ENCODE results near the gene PRSS50.

The PRSS50 gene

DNA sequence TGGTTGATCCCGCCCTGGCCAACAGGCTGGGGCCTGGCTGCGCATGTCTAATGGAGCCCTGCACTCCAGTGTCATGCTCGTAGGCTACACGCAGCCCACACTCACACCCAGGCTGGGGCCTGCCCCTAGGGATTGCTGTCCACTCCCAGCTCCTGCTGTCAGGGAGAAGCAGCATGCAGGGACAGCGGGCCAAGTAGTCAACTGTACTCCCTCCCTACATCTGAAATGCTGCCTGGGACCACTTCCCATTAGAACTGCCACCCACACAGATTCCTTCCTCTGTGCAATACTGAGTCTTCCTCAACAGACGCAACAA lies 40.3 kb downstream of the PRSS50 start:
- no peak overlapping the region for H3K4me3 ChIP-seq (ENCODE audit: low read length)
- TF ChIP-seq ZNF274 (IDR thresholded peaks at IDR 0.05; ENCODE audit: low read depth, low read length): no peak

DNA sequence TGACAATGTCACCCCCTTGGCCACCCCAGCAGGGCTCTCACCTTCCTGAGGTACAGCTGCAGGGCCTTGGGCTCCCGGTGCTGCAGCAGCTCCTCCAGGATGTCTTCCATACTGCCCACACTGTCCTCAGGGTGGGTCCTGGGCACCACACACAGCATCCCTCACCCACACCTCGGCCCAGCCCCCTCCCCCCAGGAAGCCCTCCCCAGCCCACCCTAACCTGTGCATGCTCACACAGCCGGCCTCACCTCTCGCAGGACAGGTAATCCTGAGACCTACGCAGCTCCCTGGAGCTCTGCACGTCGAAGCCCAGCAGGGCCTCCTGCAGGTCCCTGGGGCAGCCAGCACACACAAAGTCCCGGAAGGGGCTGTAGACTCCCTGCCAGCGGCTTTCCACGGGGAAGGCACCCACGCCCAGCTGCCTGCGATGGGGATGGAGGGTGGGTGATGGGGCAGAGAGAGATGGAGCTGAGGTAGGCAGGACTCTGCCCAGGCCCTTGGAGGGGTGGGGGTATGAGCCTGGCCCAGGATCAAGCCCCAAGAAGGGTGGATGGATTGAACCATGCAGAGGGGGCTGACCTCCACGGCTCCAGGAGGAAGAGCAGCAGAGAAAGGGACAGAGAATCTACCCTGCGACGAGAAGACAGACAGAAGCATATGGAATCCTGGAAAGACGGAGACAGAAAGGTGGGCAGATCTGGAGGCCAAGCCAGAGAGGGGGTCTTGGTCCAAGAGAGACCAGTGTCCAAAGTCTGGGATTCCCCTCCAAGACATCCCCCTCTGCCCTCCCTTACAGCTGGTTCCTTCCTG lies 40.9 kb downstream of the PRSS50 start:
- H3K4me3 ChIP-seq (ENCODE audit: low read length): no peak overlapping the region
- TF ChIP-seq ZNF274 (IDR thresholded peaks at IDR 0.05; ENCODE audit: low read depth, low read length): no peak

DNA sequence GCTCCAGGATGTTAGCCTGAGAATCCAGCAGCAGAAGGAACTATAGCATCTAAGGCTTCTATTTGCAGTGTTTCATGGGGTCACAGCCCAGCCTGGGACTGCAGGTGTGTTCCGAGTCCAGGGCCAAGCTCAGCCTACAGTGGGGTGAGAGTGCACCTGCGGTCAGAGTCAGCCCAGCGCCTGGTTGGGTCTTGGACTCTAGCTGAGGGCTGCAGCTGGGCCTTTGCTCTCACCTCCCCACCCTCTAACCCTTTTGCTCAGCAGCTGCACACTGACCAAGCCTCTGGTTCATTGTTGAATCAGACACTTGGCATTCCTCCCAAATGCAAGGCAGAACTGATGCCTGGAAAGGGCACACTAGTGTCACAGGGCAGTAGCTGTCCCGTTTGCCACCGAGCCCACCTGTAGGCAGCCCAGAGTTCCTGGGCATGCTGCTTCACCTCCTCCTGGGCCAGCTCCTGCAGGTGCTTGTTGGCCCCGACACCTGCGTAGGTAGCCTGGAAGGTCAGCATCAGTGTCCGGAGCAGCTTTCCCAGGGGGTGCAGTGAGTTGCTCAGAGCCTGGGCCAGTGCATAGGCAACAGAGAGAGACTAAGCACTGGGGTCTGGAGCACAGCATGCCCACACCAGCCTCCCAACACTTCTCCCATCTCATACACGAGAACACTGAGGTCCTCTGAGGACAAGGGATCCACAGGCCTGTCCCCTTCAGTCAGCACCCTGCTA lies 41.7 kb downstream of the PRSS50 start:
- TF ChIP-seq ZNF274 (IDR thresholded peaks at IDR 0.05; ENCODE audit: low read depth, low read length): no peak
- no peak overlapping the region for H3K4me3 ChIP-seq (ENCODE audit: low read length)

DNA sequence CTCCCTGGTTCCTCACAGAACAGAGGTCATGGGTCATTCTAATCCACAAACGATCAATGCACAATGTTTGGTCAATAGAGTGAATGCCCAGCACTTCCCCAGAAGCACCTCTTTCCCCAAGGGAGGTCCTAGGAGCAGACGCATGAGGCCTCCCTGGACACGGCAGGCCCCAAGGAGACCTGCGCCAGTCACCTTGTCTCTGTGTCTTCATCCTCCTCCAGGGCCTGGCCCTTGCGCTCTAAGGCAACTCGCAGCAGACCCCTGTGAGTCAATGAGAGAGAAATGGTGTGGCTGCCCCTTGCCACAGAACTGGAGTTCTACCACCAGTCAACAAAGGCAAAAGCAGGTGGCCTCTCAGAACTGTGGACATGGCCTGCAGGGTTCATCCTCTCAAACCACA lies 42.2 kb downstream of the PRSS50 start:
- no peak for TF ChIP-seq ZNF274 (IDR thresholded peaks at IDR 0.05; ENCODE audit: low read depth, low read length)
- H3K4me3 ChIP-seq (ENCODE audit: low read length): no peak overlapping the region

DNA sequence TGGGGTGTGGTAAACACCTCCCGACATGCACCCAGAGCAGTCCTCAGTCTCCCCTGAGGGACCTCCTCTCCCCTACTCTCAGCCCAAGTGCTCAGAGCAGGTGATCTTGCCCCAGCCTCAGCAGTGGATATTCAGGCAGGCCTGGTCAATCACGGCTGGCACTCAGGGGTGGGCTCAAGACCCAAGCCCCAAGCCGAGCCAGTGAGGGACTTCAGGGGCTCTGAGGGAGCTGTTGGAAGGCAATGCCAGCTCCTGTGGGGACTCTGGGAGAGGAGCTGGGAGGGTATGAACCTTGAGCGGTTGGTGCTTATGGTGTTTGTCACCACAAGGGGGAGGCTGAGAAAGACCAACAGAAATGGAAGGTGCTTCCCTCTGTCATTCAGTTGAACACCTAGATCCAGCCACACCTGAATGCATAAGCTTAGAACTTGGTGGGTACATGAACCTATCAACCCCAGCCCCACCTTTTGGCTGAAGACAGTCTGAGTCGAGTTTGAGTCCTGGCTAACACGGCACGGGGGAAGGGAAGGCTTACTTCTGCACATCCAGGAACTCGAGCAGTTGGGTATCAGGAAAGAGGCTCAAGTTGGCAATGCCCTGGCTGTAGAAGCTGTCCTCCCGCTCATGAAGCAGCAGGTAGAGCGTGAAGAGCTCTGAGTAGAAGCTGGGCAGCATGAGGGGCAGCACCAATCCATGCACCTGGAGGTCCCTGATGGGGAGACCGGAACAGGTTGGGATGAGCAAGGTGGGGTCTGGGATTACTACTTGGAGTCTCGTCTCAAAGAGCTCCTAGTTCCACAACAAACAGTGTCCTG lies 43.4 kb downstream of the PRSS50 start:
- no peak for TF ChIP-seq ZNF274 (IDR thresholded peaks at IDR 0.05; ENCODE audit: low read depth, low read length)

DNA sequence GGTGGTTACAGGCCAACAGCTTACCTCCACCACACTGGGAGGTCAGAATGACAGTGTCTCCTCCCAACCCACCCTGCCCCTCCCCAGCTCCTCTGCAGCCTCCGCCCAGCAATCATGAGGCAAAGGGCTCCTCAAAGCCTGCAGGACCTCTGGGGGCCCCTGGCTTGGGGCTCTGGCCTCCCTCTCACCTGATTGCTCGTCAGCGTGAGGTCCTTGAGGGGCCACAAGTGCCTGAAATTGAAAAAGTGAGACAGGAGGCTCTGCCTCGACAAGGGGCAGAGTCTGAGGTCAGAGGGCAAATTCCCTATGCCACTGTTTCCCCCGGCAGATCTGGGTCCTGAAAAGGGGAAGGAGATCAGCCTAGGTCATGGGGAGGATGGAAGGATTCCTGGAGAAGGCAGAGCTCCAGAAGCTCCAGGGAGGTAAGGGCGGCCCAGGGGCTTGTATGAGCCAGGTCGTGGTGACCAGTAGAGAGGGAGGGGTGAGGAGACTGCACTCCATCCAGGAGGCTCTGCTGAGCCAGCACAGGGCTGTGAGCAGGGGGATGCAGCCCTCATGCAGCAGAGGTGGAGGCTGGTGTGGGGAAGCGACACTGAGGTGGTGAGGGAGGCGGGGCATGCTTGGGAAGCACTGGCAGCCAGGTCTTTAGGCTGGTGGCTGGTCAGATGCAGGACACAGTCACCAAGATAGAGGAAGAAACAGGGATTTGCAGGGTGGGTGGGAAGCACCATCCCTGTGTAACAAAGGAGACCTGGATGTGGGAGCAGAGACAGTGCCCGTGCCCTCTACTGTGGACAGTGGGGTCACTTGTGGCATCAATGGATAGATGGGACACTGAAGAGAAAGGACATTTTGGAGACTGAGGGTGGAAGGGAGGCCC lies 44.3 kb downstream of the PRSS50 start:
- H3K4me3 ChIP-seq (ENCODE audit: low read length): no peak overlapping the region
- TF ChIP-seq ZNF274 (IDR thresholded peaks at IDR 0.05; ENCODE audit: low read depth, low read length): no peak

More for the DNA sequence above, 43.4 kb downstream of the PRSS50 start:
- no peak overlapping the region for H3K4me3 ChIP-seq (ENCODE audit: low read length)

DNA sequence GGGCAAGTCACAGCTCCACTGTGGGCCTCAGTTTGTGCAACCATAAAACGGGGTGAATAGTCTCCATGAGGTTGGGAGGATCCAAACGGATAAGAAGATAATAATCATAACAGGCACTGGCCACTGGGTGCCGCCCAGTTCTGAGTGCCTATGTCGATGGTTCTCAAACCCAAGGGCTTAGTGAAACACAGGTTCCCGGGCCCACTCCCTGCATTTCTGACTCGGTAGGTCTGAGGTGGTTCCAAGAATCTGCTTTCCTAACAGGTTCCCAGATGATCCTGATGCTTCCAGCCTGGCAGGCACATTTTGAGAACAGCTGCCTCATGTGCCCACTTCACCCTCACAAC lies 45.3 kb downstream of the PRSS50 start:
- no peak overlapping the region for H3K4me3 ChIP-seq (ENCODE audit: low read length)
- no peak for TF ChIP-seq ZNF274 (IDR thresholded peaks at IDR 0.05; ENCODE audit: low read depth, low read length)

DNA sequence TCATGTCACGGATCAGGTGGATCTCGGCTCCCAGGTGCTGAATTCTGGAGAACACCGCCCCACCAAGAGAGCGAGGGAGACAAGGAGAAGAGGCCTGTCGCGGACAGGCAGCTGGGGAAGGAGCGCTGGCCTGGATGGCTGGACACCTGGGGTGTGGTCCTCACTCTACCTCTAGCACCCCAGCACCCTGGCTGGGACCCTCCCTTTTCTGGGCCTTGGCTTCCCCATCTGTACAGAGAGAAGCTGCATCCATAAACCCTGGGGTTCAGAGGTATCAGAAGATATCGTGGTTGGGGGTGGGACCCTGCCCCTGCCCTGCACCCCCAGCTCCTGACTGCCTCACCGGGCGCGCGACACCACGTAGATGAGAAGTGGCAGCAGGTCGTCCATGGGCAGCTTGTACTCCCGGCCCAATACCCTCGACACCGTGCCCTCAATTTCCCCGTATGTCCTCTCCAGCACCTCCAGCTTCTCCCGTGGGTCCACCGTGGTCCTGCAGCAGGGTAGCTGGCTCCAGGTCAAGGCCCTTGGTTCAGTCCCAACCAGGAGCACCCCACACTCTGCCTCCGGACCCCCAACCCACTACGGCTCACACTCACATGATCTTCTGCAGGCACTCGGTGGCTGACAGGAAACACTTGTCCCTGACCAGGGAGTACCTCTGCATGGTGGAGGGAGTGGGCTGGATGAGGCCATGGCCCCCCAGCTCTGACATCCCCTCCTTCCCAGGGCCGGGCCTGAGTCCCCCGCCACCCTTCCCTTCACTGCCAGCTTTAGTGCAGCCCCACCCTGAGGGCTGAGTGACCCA lies 45.9 kb downstream of the PRSS50 start:
- H3K4me3 ChIP-seq (ENCODE audit: low read length): no peak overlapping the region
- TF ChIP-seq ZNF274 (IDR thresholded peaks at IDR 0.05; ENCODE audit: low read depth, low read length): no peak

DNA sequence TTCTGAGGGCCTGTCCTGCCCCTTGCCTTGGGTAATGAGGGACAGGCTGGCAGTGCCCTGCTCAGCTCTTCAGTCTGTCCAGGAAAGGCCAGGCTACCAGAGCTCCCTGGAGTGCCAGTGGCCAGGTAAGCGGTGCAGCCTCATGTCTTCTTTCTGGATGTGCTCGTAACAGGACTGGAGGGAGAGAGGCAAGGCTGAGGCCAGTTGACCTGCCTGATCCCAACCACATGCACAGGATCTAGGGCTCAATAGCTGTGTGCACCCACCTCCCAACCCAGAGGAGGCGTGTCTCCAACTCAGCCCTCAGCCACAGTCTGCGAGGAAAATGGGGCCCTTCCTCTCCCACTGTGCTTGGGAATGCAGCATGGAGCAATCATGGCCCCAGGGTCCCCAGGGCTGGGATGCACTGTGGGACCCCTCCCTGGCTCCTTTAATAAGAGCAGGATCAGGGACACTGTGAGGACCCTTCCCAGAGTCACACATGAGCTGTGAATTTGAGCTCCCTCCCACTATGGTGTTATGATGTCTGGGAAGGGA lies 46.7 kb downstream of the PRSS50 start:
- H3K4me3 ChIP-seq (ENCODE audit: low read length): no peak overlapping the region
- TF ChIP-seq ZNF274 (IDR thresholded peaks at IDR 0.05; ENCODE audit: low read depth, low read length): no peak

DNA sequence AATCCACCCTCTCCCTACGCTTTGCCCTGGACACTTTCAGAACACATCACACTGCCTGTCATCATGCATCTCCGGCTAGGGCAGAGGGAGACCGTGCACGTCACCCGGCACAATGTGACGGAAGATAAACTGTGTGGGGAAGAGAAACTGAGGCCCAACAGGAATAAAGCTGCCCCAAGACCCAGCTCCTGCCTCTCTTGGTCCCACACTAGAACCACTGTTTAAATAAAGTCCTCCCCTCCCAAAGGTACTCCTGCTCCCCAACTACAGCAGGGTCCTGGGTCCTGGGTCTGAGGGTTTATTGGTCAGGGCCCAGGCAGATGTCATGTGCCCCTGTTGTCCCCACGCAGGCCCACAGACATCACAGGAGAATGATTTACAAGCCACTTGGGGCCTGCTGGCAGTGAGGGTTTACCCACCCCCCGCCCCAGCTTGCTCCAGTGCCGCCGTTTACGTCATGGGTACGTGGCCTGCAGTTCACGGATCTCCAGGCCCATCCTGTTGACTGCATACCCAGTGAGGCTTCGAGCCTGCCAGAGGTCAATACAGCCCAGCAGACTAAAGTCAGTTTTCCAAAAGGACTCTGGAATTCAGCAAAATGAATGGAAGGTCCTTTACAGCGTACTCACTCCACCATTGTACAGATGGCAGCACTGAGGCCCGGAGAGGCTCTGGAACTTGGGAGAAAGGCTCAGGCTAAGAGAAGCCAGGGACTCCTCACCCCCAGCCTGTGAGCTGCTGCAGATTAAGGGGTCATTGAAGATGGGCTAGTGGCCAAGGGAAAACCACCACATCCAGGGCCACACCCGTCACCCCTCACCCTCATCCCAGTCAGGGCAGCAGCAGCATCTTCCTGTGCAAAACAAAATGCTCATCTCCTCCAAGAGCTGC lies 47.4 kb downstream of the PRSS50 start:
- no peak for TF ChIP-seq ZNF274 (IDR thresholded peaks at IDR 0.05; ENCODE audit: low read depth, low read length)
- H3K4me3 ChIP-seq (ENCODE audit: low read length): no peak overlapping the region

DNA sequence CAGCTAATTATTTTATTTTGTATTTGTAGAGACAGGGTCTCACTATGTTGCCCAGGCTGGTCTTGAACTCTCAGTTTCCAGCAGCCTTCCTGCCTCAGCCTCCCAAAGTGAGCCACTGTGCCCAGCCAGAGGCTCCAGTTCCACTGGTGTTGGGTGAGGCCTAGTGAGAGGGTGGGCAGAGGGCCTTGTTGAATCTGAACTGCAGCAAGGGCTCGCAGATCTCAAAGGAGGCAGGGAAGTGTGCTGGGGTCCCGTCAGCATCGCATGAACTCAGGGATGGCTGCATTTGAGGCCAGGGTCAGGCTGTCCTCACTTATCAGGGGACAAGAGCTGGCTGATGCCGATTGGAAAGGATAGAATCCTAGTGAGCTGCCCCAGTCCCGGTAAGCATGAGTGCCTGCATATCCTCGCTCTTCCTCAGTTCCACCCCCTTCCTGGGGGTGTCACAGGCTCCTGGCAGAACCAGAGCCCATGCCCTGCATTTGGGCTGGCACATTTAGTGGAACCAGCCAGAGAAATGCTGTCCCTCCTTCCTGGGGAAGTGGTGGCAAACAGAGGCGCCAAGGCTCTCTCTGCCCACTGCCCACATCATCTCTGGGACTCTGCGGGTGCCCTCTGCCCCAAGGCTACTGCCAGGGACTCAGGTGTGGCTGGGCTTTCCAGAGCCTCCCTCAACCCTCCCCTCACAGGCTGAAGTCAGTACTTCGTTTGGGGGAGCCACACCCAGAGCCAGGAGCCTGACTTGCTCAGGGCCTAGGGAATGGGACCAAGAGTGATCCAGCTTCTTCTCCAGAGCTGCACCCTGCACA lies 48.3 kb downstream of the PRSS50 start:
- H3K4me3 ChIP-seq (ENCODE audit: low read length): no peak overlapping the region
- no peak for TF ChIP-seq ZNF274 (IDR thresholded peaks at IDR 0.05; ENCODE audit: low read depth, low read length)

Data from GM08714 (cell line).